IMR-90 (cell line): Measurements from ENCODE around the gene ID2. TPM values are rescaled to one million over a fixed set of nuclear protein-coding genes. Genes with fewer than 3 reads are reported as not detected.

Experiments used
- ATAC-seq: fragments of 200-7000 bp; cut with Tn5 transposase; 2 replicates; pipeline ENCODE4 v1.9.1; 2020; ENCODE audit warnings: low read depth, mild to moderate bottlenecking, moderate library complexity
- BruUV-seq: library from RNA; stranded (reverse); fragments of 400-500 nt; replicated peaks from 2 replicates; lab custom pipeline; 2021; lab: Mats Ljungman, UMichigan
- CTCF ChIA-PET: fragments of 300-600 bp; formaldehyde crosslinking; extraction: SDS; loops from one replicate; lab custom pipeline; 2021; ENCODE audit warnings: antibody characterized with exemption; lab: Yijun Ruan, JAX
- POLR2A ChIA-PET: fragments of 300-600 bp; sonication (Branson Sonifier 250); formaldehyde crosslinking; loops from one replicate; lab custom pipeline; 2022; ENCODE audit warnings: antibody characterized with exemption; ENCODE audit not compliant: unreplicated experiment; lab: Charles Lee
- DNase-seq: peaks from one replicate; pipeline ENCODE4 v3.0.0; 2013
- H2AFZ ChIP-seq: replicated peaks from 2 replicates; pipeline ENCODE3; 2013; ENCODE audit warnings: low read length, mild to moderate bottlenecking; ENCODE audit not compliant: poor library complexity
- H2AK5ac ChIP-seq: 2 replicates; pipeline ENCODE4 v1.6.1; 2013; ENCODE audit warnings: low read depth, low read length, inconsistent platforms
- H2AK9ac ChIP-seq: replicated peaks from 2 replicates; pipeline ENCODE3; 2013; ENCODE audit warnings: mild to moderate bottlenecking, low read depth, low read length, moderate library complexity; ENCODE audit not compliant: poor library complexity
- H2BK120ac ChIP-seq: 2 replicates; pipeline ENCODE4 v1.6.1; 2013; ENCODE audit warnings: low read depth, low read length, inconsistent platforms
- H2BK15ac ChIP-seq: 3 replicates; pipeline ENCODE4 v1.6.1; 2013; ENCODE audit warnings: low read depth, low read length, inconsistent platforms
- H2BK20ac ChIP-seq: 2 replicates; pipeline ENCODE4 v1.6.1; 2013; ENCODE audit warnings: low read depth, mild to moderate bottlenecking, inconsistent platforms, low read length, moderate library complexity
- H2BK5ac ChIP-seq: 2 replicates; pipeline ENCODE4 v1.6.1; 2013; ENCODE audit warnings: mild to moderate bottlenecking, low read depth, low read length, inconsistent platforms; ENCODE audit not compliant: poor library complexity, severe bottlenecking
- H3K14ac ChIP-seq: replicated peaks from 2 replicates; pipeline ENCODE4 v1.6.1; 2013; ENCODE audit warnings: low read depth, low read length, inconsistent platforms
- H3K18ac ChIP-seq: 2 replicates; pipeline ENCODE4 v1.6.1; 2013; ENCODE audit warnings: low read depth, low read length, control low read depth
- H3K23ac ChIP-seq: 2 replicates; pipeline ENCODE4 v1.6.1; 2013; ENCODE audit warnings: low read depth, low read length, inconsistent platforms
- H3K27ac ChIP-seq: 2 replicates; pipeline ENCODE4 v1.5.1; 2013; ENCODE audit warnings: mild to moderate bottlenecking, control low read depth, low read length; ENCODE audit not compliant: insufficient read depth
- H3K27me3 ChIP-seq: 2 replicates; pipeline ENCODE4 v1.6.1; 2013; ENCODE audit warnings: low read length; ENCODE audit not compliant: control insufficient read depth, insufficient read depth
- H3K36me3 ChIP-seq: 2 replicates; pipeline ENCODE4 v1.6.1; 2013; ENCODE audit warnings: low read length, mixed read lengths; ENCODE audit not compliant: control insufficient read depth, insufficient read depth
- H3K4ac ChIP-seq: 2 replicates; pipeline ENCODE4 v1.6.1; 2013; ENCODE audit warnings: low read depth, low read length, inconsistent platforms
- H3K4me1 ChIP-seq: 2 replicates; pipeline ENCODE4 v1.6.1; 2013; ENCODE audit warnings: low read length, mixed read lengths; ENCODE audit not compliant: control insufficient read depth, insufficient read depth
- H3K4me2 ChIP-seq: 2 replicates; pipeline ENCODE4 v1.6.1; 2013; ENCODE audit warnings: low read depth, mild to moderate bottlenecking, control low read depth, low read length, moderate library complexity
- H3K4me3 ChIP-seq: 2 replicates; pipeline ENCODE4 v1.5.1; 2013; ENCODE audit warnings: low read depth, mild to moderate bottlenecking, control low read depth, low read length, moderate library complexity; ENCODE audit not compliant: insufficient read depth
- H3K56ac ChIP-seq: 2 replicates; pipeline ENCODE4 v1.6.1; 2013; ENCODE audit warnings: low read length, inconsistent platforms; ENCODE audit not compliant: insufficient read depth; ENCODE audit errors: extremely low read depth
- H3K79me1 ChIP-seq, 2 experiments: 2 replicates each; pipeline ENCODE4 v1.6.1; 2013; ENCODE audit warnings: low read length in 2 of 2, inconsistent platforms in 1 of 2, low read depth in 1 of 2
- H3K9ac ChIP-seq: 2 replicates; pipeline ENCODE4 v1.6.1; 2013; ENCODE audit warnings: low read depth, low read length, control low read depth
- H3K9me1 ChIP-seq: 2 replicates; pipeline ENCODE4 v1.6.1; 2013; ENCODE audit warnings: low read length, inconsistent platforms; ENCODE audit not compliant: insufficient read depth
- H3K9me3 ChIP-seq: 2 replicates; pipeline ENCODE4 v1.6.1; 2013; ENCODE audit warnings: low read length; ENCODE audit not compliant: control insufficient read depth, insufficient read depth
- H4K20me1 ChIP-seq: 2 replicates; pipeline ENCODE4 v1.6.1; 2013; ENCODE audit warnings: low read length, inconsistent platforms; ENCODE audit not compliant: insufficient read depth
- H4K5ac ChIP-seq: 2 replicates; pipeline ENCODE4 v1.6.1; 2013; ENCODE audit warnings: mild to moderate bottlenecking, low read depth, low read length, control low read depth
- H4K8ac ChIP-seq, 2 experiments: 2 replicates each; pipeline ENCODE4 v1.6.1; 2013; ENCODE audit warnings: low read depth in 2 of 2, low read length in 2 of 2, control low read depth in 1 of 2, inconsistent platforms in 1 of 2
- H4K91ac ChIP-seq: 2 replicates; pipeline ENCODE4 v1.6.1; 2013; ENCODE audit warnings: low read depth, low read length, inconsistent platforms; ENCODE audit not compliant: insufficient read depth
- BHLHE40 ChIP-seq: fragments of 150-350 bp; IDR thresholded peaks from 2 replicates; pipeline ENCODE4 v1.6.1; 2016; ENCODE audit warnings: mild to moderate bottlenecking, low read depth, low read length
- CEBPB ChIP-seq: IDR thresholded peaks from 2 replicates; pipeline ENCODE4 v1.6.1; 2012; ENCODE audit warnings: low read depth, low read length, improper control_type of control experiment
- CHD1 ChIP-seq: IDR thresholded peaks from 2 replicates; pipeline ENCODE4 v1.6.1; 2012; ENCODE audit warnings: low read depth, low read length, improper control_type of control experiment
- FOS ChIP-seq: fragments of 150-350 bp; IDR thresholded peaks from 2 replicates; pipeline ENCODE4 v1.6.1; 2016; ENCODE audit warnings: low read depth, low read length
- MAFK ChIP-seq: IDR thresholded peaks from 2 replicates; pipeline ENCODE4 v1.6.1; 2012; ENCODE audit warnings: low read depth, low read length, improper control_type of control experiment
- MAZ ChIP-seq: IDR thresholded peaks from 2 replicates; pipeline ENCODE4 v1.6.1; 2012; ENCODE audit warnings: low read depth, mild to moderate bottlenecking, low read length, improper control_type of control experiment, moderate library complexity, borderline replicate concordance
- MXI1 ChIP-seq: IDR thresholded peaks from 2 replicates; pipeline ENCODE4 v1.6.1; 2012; ENCODE audit warnings: low read depth, mild to moderate bottlenecking, low read length, moderate library complexity, borderline replicate concordance
- NFE2L2 ChIP-seq: fragments of 150-350 bp; IDR thresholded peaks from 2 replicates; pipeline ENCODE4 v1.6.1; 2016; ENCODE audit warnings: low read depth, mild to moderate bottlenecking, low read length
- POLR2A ChIP-seq: IDR thresholded peaks from 2 replicates; pipeline ENCODE4 v1.6.1; 2012; ENCODE audit warnings: mild to moderate bottlenecking, low read depth, low read length
- RAD21 ChIP-seq: IDR thresholded peaks from 2 replicates; pipeline ENCODE4 v1.6.1; 2012; ENCODE audit warnings: low read length, improper control_type of control experiment
- RCOR1 ChIP-seq: IDR thresholded peaks from 2 replicates; pipeline ENCODE4 v1.6.1; 2012; ENCODE audit warnings: mild to moderate bottlenecking, low read length, improper control_type of control experiment; ENCODE audit not compliant: insufficient replicate concordance
- RFX5 ChIP-seq: IDR thresholded peaks from 2 replicates; pipeline ENCODE4 v1.8.0; 2012; ENCODE audit warnings: low read depth, mild to moderate bottlenecking, low read length, moderate library complexity
- SMC3 ChIP-seq: fragments of 150-350 bp; IDR thresholded peaks from 2 replicates; pipeline ENCODE4 v1.6.1; 2016; ENCODE audit warnings: low read depth, mild to moderate bottlenecking, antibody characterized with exemption, low read length, moderate library complexity
- WGBS, 2 experiments: methylation state at CpG; one replicate each; pipeline versions ENCODE4 v1.1.5 to v1.1.7; 2013; ENCODE audit warnings: missing lambda C conversion rate in 2 of 2; ENCODE audit not compliant: insufficient read length in 1 of 2; ENCODE audit errors: extremely low coverage in 2 of 2; 5-methylcytosine and 5-hydroxymethylcytosine counted together
- dilution Hi-C: fragments of 300-500 bp; cut with HindIII; formaldehyde crosslinking; loops from one replicate; pipeline ENCODE4 v1.14.3; 2018; ENCODE audit warnings: low sequenced_read_pairs; ENCODE audit not compliant: unreplicated experiment
- in situ Hi-C: fragments of 300-500 bp; cut with MboI; formaldehyde crosslinking; loops from 3 replicates; pipeline ENCODE4 v1.14.3; 2019; ENCODE audit warnings: low sequenced_read_pairs, inconsistent platforms, mixed read lengths
- intact Hi-C: fragments of 100-400 bp; cut with micrococcal nuclease; formaldehyde crosslinking; loops from 2 replicates; pipeline ENCODE4 v1.10.0; 2022
- polyA plus RNA-seq, 3 experiments: library from polyadenylated mRNA; depleted of rRNA; stranded (reverse); fragments of >200 nt; gene quantifications; 2 replicates each; pipeline ENCODE4 v1.2.3, GENCODE V29; 2012; ENCODE audit warnings: low replicate concordance in 1 of 3
- total RNA-seq: library from RNA; depleted of rRNA; stranded (reverse); fragments of >200 nt; gene quantifications from 2 replicates; pipeline ENCODE4 v1.2.3, GENCODE V29; 2012
- TF ChIP-seq, protein P1 (sequence below): fragments of 150-350 bp; IDR thresholded peaks from 2 replicates; pipeline ENCODE4 v1.6.1; 2017; ENCODE audit warnings: mild to moderate bottlenecking, antibody characterized with exemption, low read length, low read depth
- TF ChIP-seq, protein P2 (sequence below): fragments of 150-350 bp; IDR thresholded peaks from 2 replicates; pipeline ENCODE4 v1.6.1; 2016; ENCODE audit warnings: low read depth, mild to moderate bottlenecking, low read length, moderate library complexity, borderline replicate concordance
- TF ChIP-seq, protein P3 (sequence below): conservative IDR thresholded peaks from 2 replicates; pipeline ENCODE4 v1.5.1; 2012; ENCODE audit warnings: mild to moderate bottlenecking, low read depth, low read length, improper control_type of control experiment

ID2 gene
- total and polyA plus RNA-seq, 2 of the 4 experiments (the other 2 are of a cell fraction) = 264 to 389 TPM

DNA sequence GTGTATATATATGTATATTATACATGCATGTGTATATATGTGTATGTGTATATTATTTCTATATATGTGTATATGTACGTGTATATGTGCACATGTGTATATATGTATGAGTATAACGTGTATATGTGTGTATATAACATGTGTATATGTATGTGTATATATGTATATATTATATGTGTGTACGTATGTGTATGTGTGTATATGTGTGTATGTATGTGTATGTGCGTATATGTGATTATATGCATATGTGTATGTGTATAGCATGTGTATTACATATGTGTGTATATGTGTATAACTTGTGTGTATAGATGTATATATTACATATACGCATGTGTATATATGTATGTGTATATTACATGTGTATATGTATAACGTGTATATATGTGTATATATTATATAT is 32.1 kb upstream of the ID2 start:
- ChIA-PET CTCF (no interaction called here), POLR2A (no interaction called here)
- TF ChIP-seq RAD21 (no peak), NFE2L2 (no peak), FOS (no peak), CEBPB (no peak), RCOR1 (no peak), MAZ (no peak), SMC3 (no peak), POLR2A (no peak), BHLHE40 (no peak), MXI1 (no peak), MAFK (no peak), RFX5 (no peak), CHD1 (no peak)
- TF ChIP-seq, protein P1, sequence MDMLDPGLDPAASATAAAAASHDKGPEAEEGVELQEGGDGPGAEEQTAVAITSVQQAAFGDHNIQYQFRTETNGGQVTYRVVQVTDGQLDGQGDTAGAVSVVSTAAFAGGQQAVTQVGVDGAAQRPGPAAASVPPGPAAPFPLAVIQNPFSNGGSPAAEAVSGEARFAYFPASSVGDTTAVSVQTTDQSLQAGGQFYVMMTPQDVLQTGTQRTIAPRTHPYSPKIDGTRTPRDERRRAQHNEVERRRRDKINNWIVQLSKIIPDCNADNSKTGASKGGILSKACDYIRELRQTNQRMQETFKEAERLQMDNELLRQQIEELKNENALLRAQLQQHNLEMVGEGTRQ = no peak
- TF ChIP-seq, protein P2, sequence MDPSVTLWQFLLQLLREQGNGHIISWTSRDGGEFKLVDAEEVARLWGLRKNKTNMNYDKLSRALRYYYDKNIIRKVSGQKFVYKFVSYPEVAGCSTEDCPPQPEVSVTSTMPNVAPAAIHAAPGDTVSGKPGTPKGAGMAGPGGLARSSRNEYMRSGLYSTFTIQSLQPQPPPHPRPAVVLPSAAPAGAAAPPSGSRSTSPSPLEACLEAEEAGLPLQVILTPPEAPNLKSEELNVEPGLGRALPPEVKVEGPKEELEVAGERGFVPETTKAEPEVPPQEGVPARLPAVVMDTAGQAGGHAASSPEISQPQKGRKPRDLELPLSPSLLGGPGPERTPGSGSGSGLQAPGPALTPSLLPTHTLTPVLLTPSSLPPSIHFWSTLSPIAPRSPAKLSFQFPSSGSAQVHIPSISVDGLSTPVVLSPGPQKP = no peak
- TF ChIP-seq, protein P3, sequence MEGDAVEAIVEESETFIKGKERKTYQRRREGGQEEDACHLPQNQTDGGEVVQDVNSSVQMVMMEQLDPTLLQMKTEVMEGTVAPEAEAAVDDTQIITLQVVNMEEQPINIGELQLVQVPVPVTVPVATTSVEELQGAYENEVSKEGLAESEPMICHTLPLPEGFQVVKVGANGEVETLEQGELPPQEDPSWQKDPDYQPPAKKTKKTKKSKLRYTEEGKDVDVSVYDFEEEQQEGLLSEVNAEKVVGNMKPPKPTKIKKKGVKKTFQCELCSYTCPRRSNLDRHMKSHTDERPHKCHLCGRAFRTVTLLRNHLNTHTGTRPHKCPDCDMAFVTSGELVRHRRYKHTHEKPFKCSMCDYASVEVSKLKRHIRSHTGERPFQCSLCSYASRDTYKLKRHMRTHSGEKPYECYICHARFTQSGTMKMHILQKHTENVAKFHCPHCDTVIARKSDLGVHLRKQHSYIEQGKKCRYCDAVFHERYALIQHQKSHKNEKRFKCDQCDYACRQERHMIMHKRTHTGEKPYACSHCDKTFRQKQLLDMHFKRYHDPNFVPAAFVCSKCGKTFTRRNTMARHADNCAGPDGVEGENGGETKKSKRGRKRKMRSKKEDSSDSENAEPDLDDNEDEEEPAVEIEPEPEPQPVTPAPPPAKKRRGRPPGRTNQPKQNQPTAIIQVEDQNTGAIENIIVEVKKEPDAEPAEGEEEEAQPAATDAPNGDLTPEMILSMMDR = no peak
- Histone ChIP-seq H3K9ac (no peak overlapping the region), H3K18ac (no peak overlapping the region), H3K4me3 (no peak overlapping the region), H3K9me3 (peaks cover 6% of the 10 kb centered on the region; the same call in 1 of the 2 replicates), H3K79me1 (no peaks in the 10 kb centered on the region), H2AFZ (no peak overlapping the region), H2BK5ac (no peak overlapping the region), H3K14ac (no peak overlapping the region), H2BK120ac (no peak overlapping the region), H3K9me1 (no peaks in the 10 kb centered on the region), H3K27me3 (no peaks in the 10 kb centered on the region; the same call in 1 of the 2 replicates), H3K23ac (no peak overlapping the region), H3K36me3 (no peaks in the 10 kb centered on the region), H3K56ac (no peak overlapping the region), H4K8ac (no peak overlapping the region), H4K5ac (no peak overlapping the region), H4K91ac (no peak overlapping the region), H4K20me1 (no peaks in the 10 kb centered on the region), H2AK5ac (no peak overlapping the region), H3K4ac (no peak overlapping the region), H3K4me1 (no peaks in the 10 kb centered on the region), H2AK9ac (no peak overlapping the region), H3K27ac (no peak overlapping the region), H3K4me2 (no peak overlapping the region), H2BK15ac (no peak overlapping the region), H2BK20ac (no peak overlapping the region)
- dilution Hi-C loops = no loop called here
- no TSS peak for BruUV-seq
- in situ Hi-C loops = no loop called here
- no peak for DNase-seq
- intact Hi-C loops = no loop called here
- no peak for ATAC-seq
- WGBS, 2 experiments = 87% methylated on average over 2 of the region's 6 CpGs; no CpG with 5 or more reads in 1 of the 2 experiments
